HG03432 (cell line): Measurements from ENCODE around the gene VIPR2.

Experiments used
- ATAC-seq: cut with Tn5 transposase; IDR thresholded peaks from one replicate; pipeline ENCODE4 v1.9.1; 2021; ENCODE audit warnings: mild to moderate bottlenecking, moderate library complexity; ENCODE audit not compliant: unreplicated experiment

VIPR2 gene

DNA sequence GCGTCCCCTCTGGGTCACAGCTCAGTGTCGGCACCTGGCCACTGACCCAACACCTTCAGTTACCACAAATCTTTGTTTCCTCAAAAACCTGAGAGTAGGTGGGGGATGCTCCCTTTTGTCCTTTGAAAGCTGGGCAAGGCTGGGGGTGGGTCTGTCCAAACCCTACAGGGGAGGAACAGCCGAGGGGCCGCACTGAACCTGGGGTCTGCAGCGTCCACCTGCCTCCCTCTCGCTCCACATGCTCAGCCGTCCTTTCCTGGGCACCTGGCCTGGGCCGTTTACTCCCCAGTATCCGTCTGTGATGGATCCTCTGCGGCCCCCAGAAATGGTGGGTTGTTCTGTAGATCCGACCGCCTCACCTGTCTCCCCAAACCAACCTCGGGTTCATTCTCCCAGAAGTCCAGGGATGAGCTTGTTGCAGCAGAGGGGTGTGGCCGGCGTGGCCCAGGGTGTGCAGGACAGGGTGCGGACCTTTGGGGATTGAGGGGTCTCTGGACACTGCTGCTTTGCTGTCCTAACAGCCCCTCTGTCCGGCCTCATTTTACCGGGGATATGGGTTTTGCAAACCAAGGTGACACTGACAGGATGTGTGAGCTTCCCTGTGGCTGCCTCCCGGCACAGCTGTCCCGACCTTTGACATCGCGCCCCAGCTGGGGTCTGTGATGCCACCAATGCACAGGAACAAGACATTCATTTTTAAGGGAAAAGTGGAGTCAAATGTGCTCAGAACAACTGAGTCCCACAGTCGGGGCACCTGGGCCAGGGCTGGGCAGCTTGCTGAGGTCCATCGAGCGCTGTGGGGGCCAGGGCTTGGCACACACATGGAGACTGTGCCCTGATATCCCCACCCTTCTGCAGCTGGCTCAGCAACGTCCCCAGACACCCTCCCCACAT, 115.9 kb downstream of the VIPR2 start:
- no peak for ATAC-seq

DNA sequence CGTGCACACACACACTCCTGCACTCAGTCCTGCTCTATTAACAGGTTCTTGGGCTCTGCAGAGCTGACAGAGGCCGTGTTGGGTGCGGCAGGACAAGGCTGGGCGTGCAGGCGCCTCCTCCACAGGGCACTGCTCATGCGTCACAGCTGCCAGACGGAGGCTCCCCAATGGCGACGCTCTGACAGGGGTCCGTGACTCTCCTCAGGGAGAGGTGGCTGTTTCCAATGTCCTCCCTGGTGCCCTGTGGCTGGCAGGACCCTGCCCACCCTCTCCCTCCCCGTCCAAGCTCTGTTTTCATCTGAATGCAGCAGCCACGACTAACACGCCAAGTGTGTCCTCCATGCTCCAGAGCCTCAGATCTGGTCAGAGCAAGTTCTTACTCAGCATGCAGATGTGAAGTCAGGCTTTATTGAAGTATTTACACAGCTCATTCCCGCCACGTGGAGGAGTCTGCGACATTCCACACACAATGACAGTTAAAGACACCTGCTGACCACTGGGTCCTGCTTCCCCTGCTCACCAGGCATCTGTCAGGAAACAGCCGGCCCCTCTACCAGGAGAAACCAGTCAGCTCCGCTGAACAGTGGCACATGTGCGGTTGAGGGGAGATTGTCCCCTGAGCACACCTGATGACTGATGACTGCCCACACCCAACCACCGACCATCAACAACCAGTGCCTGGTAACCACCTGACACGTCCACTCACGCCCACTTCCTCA, 116.7 kb downstream of the VIPR2 start:
- no peak for ATAC-seq

DNA sequence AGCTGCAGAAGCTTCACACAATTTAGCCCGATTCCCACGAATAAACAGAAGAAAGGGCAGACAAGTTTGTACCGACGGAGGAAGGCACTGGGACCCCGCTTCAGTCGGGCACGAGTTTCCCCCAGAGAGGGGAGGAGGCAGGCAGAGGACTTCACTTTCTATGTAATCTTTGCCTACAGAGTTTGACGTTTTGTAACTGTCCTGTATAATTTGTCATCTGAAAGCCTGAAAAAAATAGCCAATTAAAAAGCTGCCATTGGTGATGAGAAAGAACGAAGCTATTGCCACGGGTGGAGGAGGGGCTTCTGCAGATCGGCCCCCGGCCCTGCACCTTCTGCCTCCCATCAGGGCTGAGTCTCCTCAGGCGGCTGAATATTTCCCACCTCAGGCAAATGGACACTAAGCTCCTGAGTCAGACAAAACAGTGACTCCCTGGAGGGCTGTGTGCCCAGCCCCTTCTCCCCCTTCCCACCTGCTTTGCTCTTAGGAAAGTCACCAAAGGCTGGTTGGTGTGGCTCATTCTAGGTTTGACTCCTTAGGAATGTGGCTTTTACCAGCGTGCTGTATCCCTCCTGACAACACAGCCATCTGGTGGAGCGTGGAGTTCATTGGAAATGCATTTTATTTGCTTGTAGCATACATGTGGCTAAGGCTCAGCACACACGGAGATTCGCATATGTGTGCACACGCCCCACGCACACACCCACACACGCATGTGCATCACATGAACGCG, 117.4 kb downstream of the VIPR2 start:
- no peak for ATAC-seq

DNA sequence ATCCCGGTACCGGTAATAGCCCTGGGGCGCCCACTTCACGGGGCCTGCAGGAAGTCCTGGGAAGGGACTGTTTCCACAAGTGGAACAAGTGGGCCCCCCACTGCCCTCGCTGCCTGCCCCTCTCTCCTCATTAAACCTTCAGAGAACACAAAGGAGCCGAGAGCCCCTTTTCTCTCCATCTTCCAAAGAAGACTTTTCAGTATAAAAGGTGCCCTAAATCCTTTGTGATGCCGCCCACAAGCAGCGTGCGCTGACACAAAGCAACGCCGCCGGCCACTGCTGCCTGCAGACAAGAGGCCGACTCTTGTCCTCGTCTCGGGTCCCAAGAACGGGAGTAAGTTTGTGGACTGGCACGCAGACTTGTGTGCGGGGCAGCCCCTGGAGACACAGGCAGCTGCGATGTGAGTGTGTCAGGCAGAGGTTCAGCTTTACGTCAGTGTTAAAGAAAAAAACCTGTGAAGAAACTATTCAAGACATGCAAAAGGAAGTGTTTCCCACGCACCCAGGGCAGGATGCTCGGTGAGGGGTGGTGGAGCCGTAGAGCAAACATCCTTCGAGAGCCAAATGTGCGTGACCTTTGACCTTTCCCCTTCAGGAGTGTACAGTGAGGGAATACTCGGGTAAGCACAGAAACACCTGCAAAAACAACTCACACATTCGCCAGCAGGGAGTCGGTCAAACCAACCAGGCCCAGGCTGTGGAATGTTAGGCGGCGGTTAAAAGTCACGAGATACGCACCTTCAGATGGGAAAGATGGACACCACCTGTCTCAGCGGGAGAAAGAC, 118.2 kb downstream of the VIPR2 start:
- ATAC-seq = no peak

DNA sequence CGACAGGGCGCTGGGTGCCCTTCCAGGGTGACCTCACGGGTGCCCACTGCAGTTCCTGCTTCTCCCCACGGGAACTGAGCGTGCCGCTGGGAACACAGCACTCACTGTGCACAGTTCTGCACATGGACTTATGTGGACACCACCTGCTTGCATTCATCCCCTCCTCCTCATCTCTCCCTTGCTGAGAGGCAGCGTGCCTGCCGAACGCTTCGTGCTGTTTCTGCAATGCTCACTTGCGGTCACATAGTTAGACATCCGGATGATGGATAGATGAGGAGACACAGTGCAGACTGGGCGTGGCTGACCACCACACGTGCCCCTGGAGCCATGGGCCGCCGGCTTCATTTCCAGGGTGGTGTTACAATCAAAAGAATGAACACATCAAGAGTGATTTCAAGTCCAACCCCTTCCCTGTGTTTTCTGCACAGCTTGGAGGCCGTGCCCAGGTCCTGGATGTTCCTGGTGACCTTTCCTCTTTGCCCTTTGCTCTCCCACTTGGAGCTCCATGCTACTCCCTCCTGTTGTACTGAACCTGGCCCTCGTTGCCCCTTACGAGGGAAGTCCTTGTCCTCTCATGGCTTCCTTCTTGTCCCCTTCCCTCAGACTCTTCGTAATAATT, 119.4 kb downstream of the VIPR2 start:
- no peak for ATAC-seq

DNA sequence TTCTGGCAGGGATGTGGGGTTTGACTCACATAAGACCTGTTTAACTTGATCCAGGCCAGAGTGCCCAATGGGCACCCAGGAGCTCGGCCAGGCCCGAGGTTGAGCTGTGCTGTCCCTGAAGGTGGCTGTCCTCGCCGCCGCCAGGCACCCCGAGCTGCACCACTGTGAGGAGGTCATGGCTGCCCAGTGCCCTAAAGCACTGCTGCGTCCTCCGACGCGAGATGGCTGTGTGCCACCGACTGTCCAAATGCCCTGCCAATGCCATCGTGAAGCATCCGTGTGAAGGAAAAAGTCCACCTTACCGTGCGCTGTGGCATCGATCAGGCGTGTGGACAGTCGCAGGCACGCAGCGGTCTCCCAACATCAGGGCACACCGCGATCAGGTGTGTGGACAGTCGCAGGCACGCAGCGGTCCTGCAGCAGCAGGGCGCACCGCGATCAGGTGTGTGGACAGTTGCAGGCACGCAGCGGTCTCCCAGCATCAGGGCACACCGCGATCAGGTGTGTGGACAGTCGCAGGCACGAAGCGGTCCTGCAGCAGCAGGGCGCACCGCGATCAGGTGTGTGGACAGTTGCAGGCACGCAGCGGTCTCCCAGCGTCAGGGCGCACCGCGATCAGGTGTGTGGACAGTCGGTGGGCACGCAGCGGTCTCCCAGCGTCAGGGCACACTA, 120.3 kb downstream of the VIPR2 start:
- no peak for ATAC-seq

DNA sequence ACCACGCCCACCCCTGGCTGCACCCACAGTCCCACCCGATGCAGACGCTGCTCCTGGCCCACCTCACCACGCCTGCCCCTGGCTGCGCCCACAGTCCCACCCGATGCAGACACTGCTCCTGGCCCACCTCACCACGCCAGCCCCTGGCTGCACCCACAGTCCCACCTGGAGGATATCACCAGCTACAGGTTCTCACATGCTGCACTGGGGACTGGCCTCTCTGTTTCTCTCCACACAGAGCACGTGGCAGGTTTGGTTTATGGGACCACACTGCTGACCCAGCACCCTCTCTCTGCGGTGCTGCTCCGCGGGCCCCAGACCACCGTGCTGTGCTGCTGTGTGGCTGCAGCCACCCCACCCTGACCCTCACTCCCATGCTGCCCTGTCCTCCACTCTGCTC, 120.9 kb downstream of the VIPR2 start:
- ATAC-seq = no peak

DNA sequence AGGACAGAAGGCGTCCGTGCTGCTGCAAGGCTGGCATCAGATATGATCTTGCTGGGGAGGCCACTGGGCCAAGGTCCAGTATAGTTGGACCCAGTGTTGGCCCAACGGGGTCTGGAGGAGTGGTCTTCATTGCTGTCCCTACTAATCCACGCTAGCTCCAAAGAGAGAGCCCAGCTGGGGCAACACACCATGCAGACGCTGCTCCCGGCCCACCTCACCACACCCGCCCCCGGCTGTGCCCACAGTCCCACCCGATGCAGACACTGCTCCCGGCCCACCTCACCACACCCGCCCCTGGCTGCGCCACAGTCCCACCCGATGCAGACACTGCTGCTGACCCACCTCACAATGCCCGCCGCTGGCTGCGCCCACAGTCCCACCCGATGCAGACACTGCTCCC, 121.5 kb downstream of the VIPR2 start:
- no peak for ATAC-seq

DNA sequence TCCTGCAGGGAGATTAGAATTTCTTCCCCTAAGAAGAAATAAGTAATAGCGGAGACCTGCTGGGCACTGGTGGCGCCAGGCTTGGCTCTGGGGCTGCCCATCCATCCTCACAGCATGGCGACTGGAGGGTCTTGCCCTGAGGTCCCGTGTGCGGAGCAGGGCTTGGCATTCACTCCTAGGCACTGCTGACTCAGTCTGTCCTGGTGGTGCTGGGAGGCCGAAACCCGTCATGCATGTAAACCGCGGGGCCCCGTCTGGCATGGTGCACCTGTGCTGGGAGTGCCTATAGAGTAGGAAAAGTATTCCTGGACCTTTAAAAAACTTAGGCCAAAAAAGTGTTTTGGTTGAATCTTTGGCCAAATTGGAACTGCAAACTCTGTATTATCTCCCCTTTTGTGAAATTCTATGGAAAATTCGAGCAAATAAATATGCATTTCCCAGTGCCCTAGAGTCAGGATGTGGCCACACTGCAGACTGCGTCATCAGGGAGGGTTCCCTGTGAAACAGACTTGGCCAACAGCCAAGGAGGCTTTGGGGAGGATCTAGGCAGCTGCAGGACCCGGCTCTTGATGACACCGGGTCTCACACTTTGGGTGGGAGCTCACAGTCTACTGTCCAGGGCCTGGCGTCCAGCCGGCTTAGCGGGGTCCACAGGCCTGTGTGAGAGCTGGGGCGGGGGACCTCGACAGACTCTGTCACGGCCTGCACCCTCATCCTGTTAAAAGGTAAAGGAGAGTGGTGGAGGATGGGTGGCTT, 122.3 kb downstream of the VIPR2 start:
- ATAC-seq = no peak

DNA sequence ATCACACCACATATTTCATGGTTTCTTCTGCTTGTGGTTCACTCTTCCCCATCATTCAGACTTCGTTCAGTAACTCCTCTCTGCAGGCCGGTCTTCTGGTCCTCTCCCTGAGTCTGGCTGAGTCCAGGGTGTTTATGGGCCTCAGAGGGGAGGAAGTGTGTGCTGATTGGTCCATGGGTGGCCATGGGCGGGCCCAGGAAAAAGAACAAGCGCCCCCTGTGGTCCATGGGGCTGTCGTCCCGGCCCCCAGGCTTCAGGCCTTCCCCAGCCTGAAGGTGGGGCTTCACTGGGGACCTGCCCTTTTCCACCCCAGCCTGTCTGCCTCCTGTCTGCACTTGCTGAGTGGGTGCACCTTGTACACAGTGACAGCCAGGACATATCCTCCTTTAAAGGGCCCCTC, 123.7 kb downstream of the VIPR2 start:
- no peak for ATAC-seq

DNA sequence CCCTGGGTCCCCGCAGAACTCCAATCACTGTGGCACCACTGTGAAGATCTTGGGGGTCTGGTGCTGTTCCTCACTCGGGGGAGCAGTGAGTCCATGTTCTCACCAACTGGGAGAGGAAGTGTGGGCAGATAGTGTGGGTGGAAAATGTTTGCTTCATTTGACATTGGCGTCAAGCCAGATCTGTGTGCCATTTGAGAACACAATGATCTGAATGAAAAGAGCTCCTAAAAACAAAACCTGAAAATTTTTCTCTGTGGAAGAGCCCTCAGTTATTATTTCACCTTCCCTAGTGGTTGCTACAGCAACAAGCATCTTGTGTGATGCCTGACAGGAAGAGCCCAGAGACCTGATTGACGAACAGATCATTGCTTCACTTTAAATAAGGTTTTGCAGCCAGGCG, 125.6 kb downstream of the VIPR2 start:
- no peak for ATAC-seq

DNA sequence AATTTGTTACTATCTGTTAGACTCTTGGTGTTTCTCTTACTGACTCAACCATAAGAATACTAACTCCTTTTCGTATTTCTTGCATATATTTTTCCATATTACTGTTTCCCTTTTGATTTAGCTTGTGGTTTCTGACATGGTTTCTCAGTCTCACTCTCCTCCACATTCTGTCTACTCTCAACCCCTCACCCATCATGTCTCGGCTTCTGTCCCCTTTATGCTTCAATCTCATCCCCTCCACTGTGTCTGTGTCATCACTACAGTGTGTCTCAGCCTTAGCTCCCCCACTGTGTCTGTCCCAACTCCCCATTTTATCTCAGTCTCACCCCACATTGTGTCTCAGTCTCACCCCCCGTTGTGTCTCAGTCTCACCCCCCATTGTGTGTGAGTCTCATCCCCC, 126.9 kb downstream of the VIPR2 start:
- no peak for ATAC-seq

DNA sequence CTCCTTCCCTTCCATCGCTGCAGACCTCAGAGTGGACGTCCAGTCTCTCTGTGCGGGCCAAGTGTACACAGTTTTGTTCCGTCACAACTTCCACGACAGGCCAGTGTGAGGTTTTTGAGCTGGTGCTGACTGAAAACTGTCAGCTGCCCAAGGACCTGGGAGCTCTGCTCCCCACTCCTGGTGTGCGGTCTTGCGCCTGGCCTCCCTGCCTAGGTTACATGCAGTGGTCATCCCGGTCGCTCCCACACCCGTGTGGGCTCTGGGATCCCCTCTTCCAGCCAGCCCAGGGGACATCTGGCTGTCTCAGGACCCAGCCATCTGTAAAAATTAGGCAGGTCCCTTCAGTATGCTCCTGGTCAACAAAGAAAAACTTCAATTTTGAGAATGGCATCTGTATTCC, 127.5 kb downstream of the VIPR2 start:
- no peak for ATAC-seq

DNA sequence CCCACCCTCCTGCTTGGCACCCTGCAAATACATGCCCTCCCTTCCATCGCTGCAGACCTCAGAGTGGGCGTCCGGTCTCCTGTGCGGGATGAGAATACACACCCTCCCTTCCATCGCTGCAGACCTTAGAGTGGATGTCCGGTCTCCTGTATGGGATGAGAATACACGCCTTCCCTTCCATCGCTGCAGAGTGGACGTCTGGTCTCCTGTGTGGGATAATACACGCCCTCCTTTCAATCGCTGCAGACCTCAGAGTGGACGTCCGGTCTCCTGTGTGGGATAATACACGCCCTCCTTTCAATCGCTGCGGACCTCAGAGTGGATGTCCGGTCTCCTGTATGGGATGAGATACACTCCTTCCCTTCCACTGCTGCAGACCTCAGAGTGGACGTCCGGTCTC, 128.1 kb downstream of the VIPR2 start:
- no peak for ATAC-seq

DNA sequence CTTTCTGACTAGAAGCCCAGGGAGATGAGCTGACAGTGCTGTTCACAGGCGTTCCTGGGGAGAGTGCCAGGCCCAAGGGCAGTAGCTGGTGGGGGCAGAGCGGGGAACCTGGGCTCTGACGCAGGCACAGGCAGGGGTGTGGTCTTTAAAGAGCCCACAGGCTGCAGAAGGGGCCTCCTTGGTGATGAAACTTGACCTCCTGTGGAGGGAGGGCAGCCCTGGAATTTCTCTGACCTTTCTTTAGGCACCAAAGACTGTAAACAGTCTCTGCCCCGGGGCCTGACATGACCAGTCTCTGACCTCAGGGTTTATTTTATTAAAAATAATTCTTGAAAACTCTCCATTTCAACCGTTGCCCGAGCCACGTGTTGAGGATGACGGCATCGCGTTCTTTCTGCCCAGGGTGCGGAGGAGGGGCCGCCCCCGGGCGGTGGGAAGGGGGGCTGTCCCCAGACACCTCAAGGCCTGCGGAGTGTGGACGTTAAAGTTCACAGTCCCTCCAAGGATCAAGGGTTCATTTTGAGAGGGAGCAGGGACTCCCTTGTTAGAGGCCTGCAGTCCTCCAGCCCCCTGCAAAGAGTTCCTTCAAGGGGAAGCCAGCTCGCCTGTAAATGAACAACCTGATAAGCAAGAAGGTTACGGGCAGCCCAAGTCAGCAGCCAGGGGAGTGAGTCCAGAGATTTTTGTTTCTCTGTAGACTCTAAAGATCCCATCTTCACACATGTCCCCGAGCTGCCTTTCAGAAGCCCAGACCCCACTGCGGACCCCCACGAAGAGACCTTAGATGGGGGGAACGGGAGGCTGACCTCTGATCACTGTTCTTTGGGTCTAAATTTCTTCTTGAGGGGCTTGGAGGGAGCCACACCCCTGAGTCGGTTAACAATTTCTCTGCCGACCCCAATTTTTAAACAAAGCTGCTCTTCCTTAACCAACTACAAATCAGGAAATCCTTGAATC, 128.9 kb downstream of the VIPR2 start:
- ATAC-seq = no peak

DNA sequence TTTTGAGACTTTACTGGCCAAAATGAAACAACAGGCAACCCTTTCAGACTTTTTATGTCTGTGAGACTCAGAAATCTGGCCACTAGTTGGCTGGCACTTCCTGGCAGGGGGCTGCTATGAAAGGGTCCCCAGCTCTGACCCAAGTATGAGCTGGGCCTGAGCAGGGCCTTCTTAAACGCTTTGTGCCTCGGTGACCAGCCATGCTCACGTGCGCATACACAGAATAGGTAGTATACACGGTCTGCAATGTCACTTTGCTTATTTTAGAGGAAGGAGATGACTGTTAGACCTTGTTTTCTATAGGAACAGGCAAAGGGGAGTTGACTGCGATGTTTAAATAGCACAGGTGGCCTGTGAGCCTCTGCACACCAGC, 129.6 kb downstream of the VIPR2 start:
- ATAC-seq = no peak

DNA sequence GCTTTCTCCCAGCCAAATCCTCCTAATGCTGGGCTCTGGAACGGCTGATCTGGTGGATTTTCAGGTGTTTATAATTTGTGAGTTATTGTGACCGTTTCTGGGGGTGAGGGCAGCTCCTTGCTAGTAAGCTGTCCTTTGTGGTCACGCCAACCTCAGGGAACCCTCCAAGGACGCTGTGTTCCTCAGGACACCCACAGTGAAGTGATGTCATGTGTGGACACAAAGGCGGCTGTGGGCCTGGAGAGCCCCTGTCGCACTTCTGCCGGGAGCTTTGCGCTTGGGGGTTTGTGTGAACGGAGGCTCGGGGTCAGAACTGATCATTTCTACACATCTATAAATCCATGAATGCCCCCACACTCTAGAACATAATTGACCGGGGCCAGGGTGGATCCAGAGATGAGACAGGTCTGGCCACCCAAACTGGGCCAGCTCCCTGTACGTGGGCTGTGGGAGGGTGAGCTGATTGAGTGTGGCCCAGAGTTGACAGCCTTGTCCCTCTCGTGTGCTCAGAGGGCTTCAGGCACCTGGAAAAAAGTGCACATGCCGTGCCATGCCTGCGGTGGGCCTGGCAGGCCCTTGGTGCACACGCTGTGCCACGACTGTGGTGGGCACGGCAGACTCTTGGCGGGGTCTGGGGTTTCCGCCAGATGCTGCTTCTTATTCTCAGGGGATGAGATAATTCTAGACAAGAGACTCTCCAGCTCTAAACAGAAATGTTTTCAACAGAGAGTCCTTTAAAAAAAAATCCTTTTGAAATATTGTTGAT, 130.2 kb downstream of the VIPR2 start:
- ATAC-seq = no peak
